OCI-LY7 (cell line): ENCODE results near the gene CXCL8. TPM values are rescaled to one million over a fixed set of nuclear protein-coding genes. Genes with fewer than 3 reads are reported as not detected.

ENCODE experiments used
- BruUV-seq: library from RNA; stranded (reverse); fragments of 400-500 nt; replicated peaks from 2 replicates; lab custom pipeline; 2021; lab: Mats Ljungman, UMichigan
- CTCF ChIA-PET: fragments of 300-600 bp; sonication (Branson Sonifier 250); formaldehyde crosslinking; loops from one replicate; lab custom pipeline; 2022; ENCODE audit warnings: antibody characterized with exemption; ENCODE audit not compliant: unreplicated experiment; lab: Charles Lee
- POLR2A ChIA-PET: fragments of 300-600 bp; sonication (Branson Sonifier 250); formaldehyde crosslinking; loops from one replicate; lab custom pipeline; 2022; ENCODE audit warnings: antibody characterized with exemption; lab: Charles Lee
- DNase-seq: peaks from one replicate; pipeline ENCODE4 v3.0.0-alpha.2; 2015; ENCODE audit warnings: low spot score
- H2AFZ ChIP-seq: fragments of 200-600 bp; sonication (generic), shearing (Covaris generic); 2 replicates; pipeline ENCODE4 v1.6.1; 2014; ENCODE audit warnings: mild to moderate bottlenecking, antibody characterized with exemption, low read length, moderate library complexity
- H3K27ac ChIP-seq: fragments of 200-600 bp; sonication (generic); 2 replicates; pipeline ENCODE4 v1.5.1; 2014; ENCODE audit warnings: mixed run types, low read depth, mild to moderate bottlenecking, moderate library complexity, low read length, inconsistent platforms; ENCODE audit not compliant: poor library complexity, severe bottlenecking
- H3K36me3 ChIP-seq: fragments of 200-600 bp; sonication (generic); 2 replicates; pipeline ENCODE4 v1.6.1; 2014; ENCODE audit warnings: mild to moderate bottlenecking, antibody characterized with exemption, low read length, moderate library complexity, mixed read lengths; ENCODE audit not compliant: insufficient read depth
- H3K4me1 ChIP-seq: fragments of 200-600 bp; sonication (generic); 2 replicates; pipeline ENCODE4 v1.5.1; 2014; ENCODE audit warnings: mild to moderate bottlenecking, low read length; ENCODE audit not compliant: insufficient read depth, poor library complexity, severe bottlenecking
- H3K4me2 ChIP-seq: fragments of 200-600 bp; sonication (generic); 2 replicates; pipeline ENCODE4 v1.6.1; 2014; ENCODE audit warnings: mild to moderate bottlenecking, low read length
- H3K4me3 ChIP-seq: fragments of 200-600 bp; sonication (generic); 2 replicates; pipeline ENCODE4 v1.5.1; 2014; ENCODE audit warnings: mild to moderate bottlenecking, low read depth, low read length; ENCODE audit not compliant: poor library complexity, severe bottlenecking
- H3K79me2 ChIP-seq: fragments of 200-600 bp; sonication (generic); 2 replicates; pipeline ENCODE4 v1.6.1; 2016; ENCODE audit warnings: low read depth, mild to moderate bottlenecking, low read length, moderate library complexity, mixed read lengths; ENCODE audit not compliant: insufficient read depth
- H3K9me2 ChIP-seq: fragments of 200-600 bp; sonication (generic); 2 replicates; pipeline ENCODE4 v1.6.1; 2016; ENCODE audit warnings: mild to moderate bottlenecking, low read length, mixed read lengths; ENCODE audit not compliant: insufficient read depth
- H3K9me3 ChIP-seq: fragments of 200-600 bp; sonication (generic); 2 replicates; pipeline ENCODE4 v1.6.1; 2014; ENCODE audit warnings: mild to moderate bottlenecking, mixed run types, low read length, mixed read lengths
- H4K20me1 ChIP-seq: fragments of 200-600 bp; sonication (generic); 2 replicates; pipeline ENCODE4 v1.6.1; 2014; ENCODE audit warnings: mild to moderate bottlenecking, antibody characterized with exemption, low read length, moderate library complexity, mixed read lengths; ENCODE audit not compliant: insufficient read depth
- EZH2phosphoT487 ChIP-seq: fragments of 200-600 bp; sonication (generic); IDR thresholded peaks from 2 replicates; pipeline ENCODE4 v1.6.1; 2018; ENCODE audit warnings: low read depth, borderline replicate concordance, mild to moderate bottlenecking, mixed run types, antibody characterized with exemption, low read length, moderate library complexity, mixed read lengths
- intact Hi-C: fragments of 100-400 bp; cut with micrococcal nuclease; formaldehyde crosslinking; loops from one replicate; pipeline ENCODE4 v1.10.0; 2022; ENCODE audit not compliant: unreplicated experiment
- total RNA-seq, 2 experiments: library from RNA; depleted of rRNA in 1 of 2; stranded (reverse); fragments of >200 nt in 1 of 2; shearing (Covaris generic) in 1 of 2; gene quantifications; 2 replicates each; pipeline ENCODE4 v1.2.3, GENCODE V29; 2014 to 2022
- TF ChIP-seq, protein P1 (sequence below): fragments of 200-600 bp; sonication (generic); conservative IDR thresholded peaks from 2 replicates; pipeline ENCODE4 v1.5.1; 2014; ENCODE audit warnings: mild to moderate bottlenecking, antibody characterized with exemption, low read length, moderate library complexity, mixed read lengths

Gene CXCL8
- total RNA-seq, 2 experiments from 2014 or later, result not detected

DNA sequence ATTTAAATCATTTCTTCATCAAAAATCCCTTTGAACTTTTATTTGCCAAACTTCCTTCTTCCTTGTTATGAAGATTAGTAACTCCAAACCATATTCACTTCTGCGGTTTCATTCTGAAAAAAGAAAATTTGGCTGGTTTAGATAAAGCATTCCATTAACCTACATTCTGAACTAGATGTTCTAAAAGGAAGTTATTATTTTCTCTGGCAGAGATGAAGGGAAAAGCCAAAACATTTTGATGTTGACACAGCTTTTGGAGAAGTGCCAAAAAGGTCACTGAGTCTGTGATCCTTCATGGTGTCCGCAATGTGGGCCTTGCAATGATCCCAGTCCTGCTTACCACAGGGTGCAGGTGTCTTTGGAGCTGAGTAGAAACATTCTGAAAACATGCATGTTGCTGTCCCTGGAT, 36.0 kb downstream of the CXCL8 start:
- TF ChIP-seq, protein P1, sequence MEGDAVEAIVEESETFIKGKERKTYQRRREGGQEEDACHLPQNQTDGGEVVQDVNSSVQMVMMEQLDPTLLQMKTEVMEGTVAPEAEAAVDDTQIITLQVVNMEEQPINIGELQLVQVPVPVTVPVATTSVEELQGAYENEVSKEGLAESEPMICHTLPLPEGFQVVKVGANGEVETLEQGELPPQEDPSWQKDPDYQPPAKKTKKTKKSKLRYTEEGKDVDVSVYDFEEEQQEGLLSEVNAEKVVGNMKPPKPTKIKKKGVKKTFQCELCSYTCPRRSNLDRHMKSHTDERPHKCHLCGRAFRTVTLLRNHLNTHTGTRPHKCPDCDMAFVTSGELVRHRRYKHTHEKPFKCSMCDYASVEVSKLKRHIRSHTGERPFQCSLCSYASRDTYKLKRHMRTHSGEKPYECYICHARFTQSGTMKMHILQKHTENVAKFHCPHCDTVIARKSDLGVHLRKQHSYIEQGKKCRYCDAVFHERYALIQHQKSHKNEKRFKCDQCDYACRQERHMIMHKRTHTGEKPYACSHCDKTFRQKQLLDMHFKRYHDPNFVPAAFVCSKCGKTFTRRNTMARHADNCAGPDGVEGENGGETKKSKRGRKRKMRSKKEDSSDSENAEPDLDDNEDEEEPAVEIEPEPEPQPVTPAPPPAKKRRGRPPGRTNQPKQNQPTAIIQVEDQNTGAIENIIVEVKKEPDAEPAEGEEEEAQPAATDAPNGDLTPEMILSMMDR, result no peak
- no peak for TF ChIP-seq EZH2phosphoT487
- Histone ChIP-seq H2AFZ (no peak overlapping the region), H3K79me2 (no peaks in the 10 kb centered on the region), H3K27ac (no peak overlapping the region), H3K36me3 (no peaks in the 10 kb centered on the region), H4K20me1 (no peaks in the 10 kb centered on the region), H3K4me2 (no peak overlapping the region), H3K4me1 (no peaks in the 10 kb centered on the region), H3K9me2 (no peaks in the 10 kb centered on the region), H3K4me3 (no peak overlapping the region), H3K9me3 (no peaks in the 10 kb centered on the region)
- DNase-seq, result no peak
- intact Hi-C loops, result no loop called here
- BruUV-seq, result no TSS peak
- ChIA-PET CTCF (no interaction called here), POLR2A (interaction anchor here (0.5 to 0.6 kb wide), 2 partner anchors 133 to 325 kb away, joined by 3 read pairs; no protein-coding TSS in a partner anchor)

DNA sequence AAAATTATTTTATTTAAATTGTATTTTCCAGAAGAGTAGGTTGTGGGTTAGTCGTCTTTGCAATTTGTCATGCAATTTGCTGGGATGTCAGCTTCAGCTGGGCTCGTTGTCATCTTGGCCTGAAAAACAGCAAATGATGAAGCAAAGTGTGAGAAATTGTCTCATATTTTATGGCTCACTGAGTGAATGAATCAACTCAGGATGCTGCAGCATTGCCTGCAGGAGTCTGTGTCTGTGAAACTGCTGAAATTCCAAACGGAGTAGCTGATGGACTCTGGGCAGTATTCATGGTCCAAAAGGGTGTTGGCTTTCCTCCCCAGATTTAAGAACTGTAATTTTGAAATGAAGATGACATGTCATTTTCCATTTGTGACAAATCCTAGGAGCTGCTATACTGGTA, 37.2 kb downstream of the CXCL8 start:
- intact Hi-C loops, result no loop called here
- no peak overlapping the region for H2AFZ ChIP-seq
- no peak for DNase-seq
- no peaks in the 10 kb centered on the region for H3K9me2 ChIP-seq
- H3K36me3 ChIP-seq, result no peaks in the 10 kb centered on the region
- H3K4me3 ChIP-seq, result no peak overlapping the region
- no peaks in the 10 kb centered on the region for H4K20me1 ChIP-seq
- no peak for TF ChIP-seq EZH2phosphoT487
- TF ChIP-seq, protein P1, result no peak
- no peak overlapping the region for H3K4me2 ChIP-seq
- BruUV-seq, result no TSS peak
- ChIA-PET POLR2A (no interaction called here), CTCF (no interaction called here)
- no peaks in the 10 kb centered on the region for H3K9me3 ChIP-seq
- no peaks in the 10 kb centered on the region for H3K79me2 ChIP-seq
- no peak overlapping the region for H3K27ac ChIP-seq
- no peaks in the 10 kb centered on the region for H3K4me1 ChIP-seq

- ChIA-PET POLR2A (interaction anchor here (0.6 to 0.7 kb wide), 2 partner anchors 265 to 882 kb away, joined by 4 to 5 read pairs; no protein-coding TSS in a partner anchor), CTCF (no interaction called here)
- BruUV-seq, result no TSS peak
These were observed 39.9 kb downstream of the CXCL8 start for GRCh38 chr4:73780243-73780642.

More at GRCh38 chr4:73780243-73780642, 39.9 kb downstream of the CXCL8 start:
- Histone ChIP-seq H3K4me3 (no peak overlapping the region), H3K4me2 (no peak overlapping the region), H3K9me3 (no peaks in the 10 kb centered on the region), H3K9me2 (no peaks in the 10 kb centered on the region), H4K20me1 (no peaks in the 10 kb centered on the region), H3K36me3 (no peaks in the 10 kb centered on the region), H2AFZ (no peak overlapping the region), H3K4me1 (no peaks in the 10 kb centered on the region), H3K79me2 (no peaks in the 10 kb centered on the region), H3K27ac (no peak overlapping the region)
- TF ChIP-seq, protein P1, result no peak
- TF ChIP-seq EZH2phosphoT487, result no peak
- DNase-seq, result no peak
- intact Hi-C loops, result no loop called here
